GM19043 (cell line): ENCODE measurements around the gene HTR3C.

ENCODE experiments used
- ATAC-seq: cut with Tn5 transposase; IDR thresholded peaks from one replicate; pipeline ENCODE4 v1.9.1; 2021; ENCODE audit warnings: low read depth; ENCODE audit not compliant: unreplicated experiment

HTR3C gene

GRCh38 chr3:184082465-184082864, 29.6 kb downstream of the HTR3C start:
- no peak for ATAC-seq

GRCh38 chr3:184085389-184085852, 32.6 kb downstream of the HTR3C start:
- no peak for ATAC-seq

DNA sequence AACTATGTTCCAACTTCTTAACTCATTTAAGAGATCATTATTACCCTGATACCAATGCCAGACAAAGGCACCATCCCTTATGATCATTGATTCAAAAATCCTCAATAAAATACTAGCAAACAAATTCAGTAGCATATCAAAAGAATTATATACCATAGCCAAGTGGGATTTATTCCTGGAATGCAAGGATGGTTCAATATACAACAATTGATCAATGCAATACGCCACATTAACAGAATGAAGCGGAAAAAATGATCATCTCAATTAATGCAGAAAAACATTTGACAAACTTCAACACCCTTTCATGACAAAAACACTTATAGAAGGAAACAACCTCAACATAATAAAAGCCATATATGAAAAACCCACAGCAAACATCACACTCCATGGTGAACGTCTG, 39.4 kb downstream of the HTR3C start:
- ATAC-seq, result no peak

DNA sequence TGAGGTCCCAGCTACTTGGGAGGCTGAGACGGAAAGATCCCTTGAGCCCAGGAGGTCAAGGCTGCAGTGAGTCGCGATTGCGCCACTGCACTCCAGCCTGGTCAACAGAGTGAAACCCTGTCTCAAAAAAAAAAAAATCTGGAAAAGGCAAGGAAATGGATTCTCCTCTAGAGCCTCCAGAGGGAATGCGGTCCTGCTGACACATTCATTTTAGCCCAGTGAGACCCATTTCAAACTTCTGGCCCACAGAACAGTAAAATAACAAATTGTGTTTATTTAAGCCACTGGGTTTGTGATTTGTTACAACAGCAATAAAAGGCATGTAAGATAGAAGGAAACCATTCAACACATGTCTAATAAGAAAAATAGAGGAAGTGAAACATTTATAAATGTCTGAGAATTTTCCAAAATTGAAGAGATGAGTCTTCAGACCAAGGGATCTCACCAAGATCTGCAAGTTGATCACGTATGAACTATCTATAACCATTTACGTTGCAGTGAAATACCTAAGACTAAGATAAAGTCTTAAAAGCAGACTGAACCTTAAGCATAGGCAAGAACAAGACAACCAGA, 44.0 kb downstream of the HTR3C start, which contains the start of gene HTR3E:
Gene HTR3E, plus strand, starts transcription at position 254 of the 573 bp plus-strand sequence. CDS start 466 bp downstream, outside the sequence.
- no peak for ATAC-seq

DNA sequence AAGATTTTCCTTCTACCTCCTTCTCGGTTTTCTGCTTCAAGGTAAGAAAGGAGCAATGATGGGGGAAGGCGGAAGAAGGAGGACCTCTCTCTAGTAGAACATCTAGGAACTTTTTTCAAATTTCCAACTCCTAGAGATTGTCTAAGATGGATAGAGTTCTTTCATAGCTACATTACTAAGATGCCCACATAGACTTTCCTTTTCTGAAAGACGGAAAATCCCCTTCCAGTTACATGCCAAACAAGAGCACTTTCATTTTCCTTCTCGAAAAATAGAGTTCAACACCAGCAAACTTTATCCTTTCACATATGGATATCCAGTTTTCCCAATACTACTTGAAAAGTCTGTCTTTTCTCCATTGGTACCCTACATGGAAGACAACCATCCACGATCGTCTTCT, 44.7 kb downstream of the HTR3C start:
- ATAC-seq, result no peak

- ATAC-seq, result no peak
Observed at GRCh38 chr3:184099806-184100686, 47.2 kb downstream of the HTR3C start.
